ENCODE data around the gene ALG10B.
"Not testable (repeated sequence)": the region's sequence is repeated elsewhere in the genome, so short reads cannot be mapped to it uniquely, and the experiment has no call there.

- not testable (repeated sequence) for TF ChIP-seq CTCF, POLR2A, EP300 (IDR thresholded peaks at IDR 0.05)
These were observed 13.8 kb downstream of the ALG10B start for GRCh38 chr12:38330414-38330813.

All from ovary (tissue), 3 donors.